WTC11 (cell line): ENCODE measurements around the gene USP21. TPM values are rescaled to one million over a fixed set of nuclear protein-coding genes. Genes with fewer than 3 reads are reported as not detected.

ENCODE experiments used
- ATAC-seq: fragments of 200-7000 bp; cut with Tn5 transposase; 2 replicates; pipeline ENCODE4 v1.10.0; 2021; ENCODE audit warnings: mild to moderate bottlenecking, moderate library complexity
- CTCF ChIA-PET: fragments of 300-600 bp; sonication (Branson Sonifier 250); formaldehyde crosslinking; loops from one replicate; lab custom pipeline; 2021; ENCODE audit warnings: antibody characterized with exemption; lab: Charles Lee
- POLR2A ChIA-PET: fragments of 350-600 bp; sonication (Branson Sonifier 250); formaldehyde crosslinking; loops from one replicate; lab custom pipeline; 2021; ENCODE audit warnings: antibody characterized with exemption; lab: Charles Lee
- DNase-seq: peaks from one replicate; pipeline ENCODE4 v3.0.0; 2021; ENCODE audit warnings: low spot score
- H3K27ac Mint-ChIP-seq: 2 replicates; pipeline ENCODE4 v1.8.0; 2021; ENCODE audit warnings: mixed read lengths
- H3K27me3 Mint-ChIP-seq: 2 replicates; pipeline ENCODE4 v1.8.0; 2021; ENCODE audit warnings: low read depth, mild to moderate bottlenecking, moderate library complexity, mixed read lengths
- H3K36me3 Mint-ChIP-seq: 2 replicates; pipeline ENCODE4 v1.8.0; 2021; ENCODE audit warnings: mixed read lengths
- H3K4me1 Mint-ChIP-seq: 2 replicates; pipeline ENCODE4 v1.8.0; 2022; ENCODE audit warnings: mixed read lengths
- H3K4me3 Mint-ChIP-seq: 2 replicates; pipeline ENCODE4 v1.8.0; 2021; ENCODE audit warnings: mild to moderate bottlenecking, moderate library complexity, mixed read lengths
- H3K9me3 Mint-ChIP-seq: 2 replicates; pipeline ENCODE4 v1.8.0; 2021; ENCODE audit warnings: mixed read lengths
- ARID4B ChIP-seq: sonication (generic); formaldehyde crosslinking; IDR thresholded peaks from 2 replicates; pipeline ENCODE4 v1.8.0; 2023; ENCODE audit warnings: missing genetic modification reagents, mild to moderate bottlenecking, borderline replicate concordance
- CDX4 ChIP-seq: fragments of 250-450 bp; sonication (Bioruptor Pico); IDR thresholded peaks from 2 replicates; pipeline ENCODE4 v1.9.0; 2021; ENCODE audit warnings: moderate library complexity, mild to moderate bottlenecking, inconsistent platforms, borderline replicate concordance
- E2F5 ChIP-seq: sonication (generic); formaldehyde crosslinking; IDR thresholded peaks from 2 replicates; pipeline ENCODE4 v1.8.1; 2022; ENCODE audit warnings: mild to moderate bottlenecking, moderate library complexity, missing genetic modification reagents
- EMX1 ChIP-seq: fragments of 250-450 bp; sonication (Bioruptor Pico); IDR thresholded peaks from 2 replicates; pipeline ENCODE4 v1.8.0; 2021; ENCODE audit warnings: mild to moderate bottlenecking
- FOXJ3 ChIP-seq: sonication (generic); formaldehyde crosslinking; IDR thresholded peaks from 2 replicates; pipeline ENCODE4 v1.9.0; 2021; ENCODE audit warnings: missing genetic modification reagents, mild to moderate bottlenecking, borderline replicate concordance
- FOXK1 ChIP-seq: sonication (generic); formaldehyde crosslinking; IDR thresholded peaks from 2 replicates; pipeline ENCODE4 v1.8.0; 2022; ENCODE audit warnings: mild to moderate bottlenecking, moderate library complexity, missing genetic modification reagents
- FOXP4 ChIP-seq: sonication (generic); formaldehyde crosslinking; IDR thresholded peaks from 2 replicates; pipeline ENCODE4 v1.8.0; 2022; ENCODE audit warnings: mild to moderate bottlenecking, missing genetic modification reagents
- MAX ChIP-seq: sonication (generic); formaldehyde crosslinking; IDR thresholded peaks from 2 replicates; pipeline ENCODE4 v1.8.0; 2022; ENCODE audit warnings: mild to moderate bottlenecking, missing genetic modification reagents
- MLX ChIP-seq: sonication (generic); formaldehyde crosslinking; IDR thresholded peaks from 2 replicates; pipeline ENCODE4 v1.8.1; 2023; ENCODE audit warnings: mild to moderate bottlenecking, missing genetic modification reagents, moderate library complexity
- PRRX2 ChIP-seq: fragments of 250-450 bp; sonication (Bioruptor Pico); IDR thresholded peaks from 2 replicates; pipeline ENCODE4 v1.8.0; 2021; ENCODE audit warnings: mild to moderate bottlenecking
- SP1 ChIP-seq: sonication (generic); formaldehyde crosslinking; conservative IDR thresholded peaks from 2 replicates; pipeline ENCODE4 v1.8.1; 2022; ENCODE audit warnings: missing genetic modification reagents
- TCF7 ChIP-seq: sonication (generic); formaldehyde crosslinking; IDR thresholded peaks from 2 replicates; pipeline ENCODE4 v1.8.0; 2022; ENCODE audit warnings: mild to moderate bottlenecking, low read depth, missing genetic modification reagents, moderate library complexity
- TEAD4 ChIP-seq: sonication (generic); formaldehyde crosslinking; IDR thresholded peaks from 2 replicates; pipeline ENCODE4 v1.8.0; 2022; ENCODE audit warnings: mild to moderate bottlenecking, missing genetic modification reagents
- ZBTB43 ChIP-seq: sonication (generic); formaldehyde crosslinking; IDR thresholded peaks from 2 replicates; pipeline ENCODE4 v1.8.1; 2023; ENCODE audit warnings: mild to moderate bottlenecking, missing genetic modification reagents
- ZNF138 ChIP-seq: sonication (generic); formaldehyde crosslinking; conservative IDR thresholded peaks from 2 replicates; pipeline ENCODE4 v1.8.1; 2022; ENCODE audit warnings: mild to moderate bottlenecking, moderate library complexity, missing genetic modification reagents
- ZNF671 ChIP-seq: fragments of 250-450 bp; sonication (Bioruptor Pico); IDR thresholded peaks from 2 replicates; pipeline ENCODE4 v1.8.0; 2021; ENCODE audit warnings: mild to moderate bottlenecking
- total RNA-seq: library from RNA; stranded (reverse); gene quantifications from 3 replicates; pipeline ENCODE4 v1.2.3, GENCODE V29; 2021
- TF ChIP-seq, protein P1 (sequence below): sonication (generic); formaldehyde crosslinking; IDR thresholded peaks from 2 replicates; pipeline ENCODE4 v1.8.1; 2023; ENCODE audit warnings: mild to moderate bottlenecking, moderate library complexity, missing genetic modification reagents
- TF ChIP-seq, protein P2 (sequence below): fragments of 250-450 bp; sonication (Bioruptor Pico); IDR thresholded peaks from 2 replicates; pipeline ENCODE4 v1.9.0; 2021; ENCODE audit warnings: mild to moderate bottlenecking
- TF ChIP-seq, protein P3 (sequence below): sonication (generic); formaldehyde crosslinking; IDR thresholded peaks from 2 replicates; pipeline ENCODE4 v1.8.0; 2023; ENCODE audit warnings: missing genetic modification reagents

Gene USP21
- total RNA-seq, 1 experiment from 2014 or later, result 30.8 TPM

GRCh38 chr1:161195171-161195570 lies 35.9 kb downstream of the USP21 start:
- no peak overlapping the region for H3K4me3 Mint-ChIP-seq
- TF ChIP-seq FOXJ3 (CRISPR knock-in tag) (no peak), MLX (CRISPR knock-in tag) (no peak), TEAD4 (CRISPR knock-in tag) (no peak), ZNF671 (CRISPR knock-in tag) (no peak), MAX (CRISPR knock-in tag) (no peak), E2F5 (CRISPR knock-in tag) (no peak), FOXK1 (no peak), SP1 (no peak), EMX1 (CRISPR knock-in tag) (no peak), ARID4B (CRISPR knock-in tag) (no peak), TCF7 (CRISPR knock-in tag) (no peak), PRRX2 (CRISPR knock-in tag) (no peak), ZBTB43 (CRISPR knock-in tag) (no peak), FOXP4 (CRISPR knock-in tag) (no peak), CDX4 (CRISPR knock-in tag) (no peak), ZNF138 (CRISPR knock-in tag) (no peak)
- TF ChIP-seq, protein P1, sequence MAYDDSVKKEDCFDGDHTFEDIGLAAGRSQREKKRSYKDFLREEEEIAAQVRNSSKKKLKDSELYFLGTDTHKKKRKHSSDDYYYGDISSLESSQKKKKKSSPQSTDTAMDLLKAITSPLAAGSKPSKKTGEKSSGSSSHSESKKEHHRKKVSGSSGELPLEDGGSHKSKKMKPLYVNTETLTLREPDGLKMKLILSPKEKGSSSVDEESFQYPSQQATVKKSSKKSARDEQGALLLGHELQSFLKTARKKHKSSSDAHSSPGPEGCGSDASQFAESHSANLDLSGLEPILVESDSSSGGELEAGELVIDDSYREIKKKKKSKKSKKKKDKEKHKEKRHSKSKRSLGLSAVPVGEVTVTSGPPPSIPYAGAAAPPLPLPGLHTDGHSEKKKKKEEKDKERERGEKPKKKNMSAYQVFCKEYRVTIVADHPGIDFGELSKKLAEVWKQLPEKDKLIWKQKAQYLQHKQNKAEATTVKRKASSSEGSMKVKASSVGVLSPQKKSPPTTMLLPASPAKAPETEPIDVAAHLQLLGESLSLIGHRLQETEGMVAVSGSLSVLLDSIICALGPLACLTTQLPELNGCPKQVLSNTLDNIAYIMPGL (CRISPR knock-in tag), result no peak
- TF ChIP-seq, protein P2, sequence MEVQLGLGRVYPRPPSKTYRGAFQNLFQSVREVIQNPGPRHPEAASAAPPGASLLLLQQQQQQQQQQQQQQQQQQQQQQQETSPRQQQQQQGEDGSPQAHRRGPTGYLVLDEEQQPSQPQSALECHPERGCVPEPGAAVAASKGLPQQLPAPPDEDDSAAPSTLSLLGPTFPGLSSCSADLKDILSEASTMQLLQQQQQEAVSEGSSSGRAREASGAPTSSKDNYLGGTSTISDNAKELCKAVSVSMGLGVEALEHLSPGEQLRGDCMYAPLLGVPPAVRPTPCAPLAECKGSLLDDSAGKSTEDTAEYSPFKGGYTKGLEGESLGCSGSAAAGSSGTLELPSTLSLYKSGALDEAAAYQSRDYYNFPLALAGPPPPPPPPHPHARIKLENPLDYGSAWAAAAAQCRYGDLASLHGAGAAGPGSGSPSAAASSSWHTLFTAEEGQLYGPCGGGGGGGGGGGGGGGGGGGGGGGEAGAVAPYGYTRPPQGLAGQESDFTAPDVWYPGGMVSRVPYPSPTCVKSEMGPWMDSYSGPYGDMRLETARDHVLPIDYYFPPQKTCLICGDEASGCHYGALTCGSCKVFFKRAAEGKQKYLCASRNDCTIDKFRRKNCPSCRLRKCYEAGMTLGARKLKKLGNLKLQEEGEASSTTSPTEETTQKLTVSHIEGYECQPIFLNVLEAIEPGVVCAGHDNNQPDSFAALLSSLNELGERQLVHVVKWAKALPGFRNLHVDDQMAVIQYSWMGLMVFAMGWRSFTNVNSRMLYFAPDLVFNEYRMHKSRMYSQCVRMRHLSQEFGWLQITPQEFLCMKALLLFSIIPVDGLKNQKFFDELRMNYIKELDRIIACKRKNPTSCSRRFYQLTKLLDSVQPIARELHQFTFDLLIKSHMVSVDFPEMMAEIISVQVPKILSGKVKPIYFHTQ (CRISPR knock-in tag), result no peak
- TF ChIP-seq, protein P3, sequence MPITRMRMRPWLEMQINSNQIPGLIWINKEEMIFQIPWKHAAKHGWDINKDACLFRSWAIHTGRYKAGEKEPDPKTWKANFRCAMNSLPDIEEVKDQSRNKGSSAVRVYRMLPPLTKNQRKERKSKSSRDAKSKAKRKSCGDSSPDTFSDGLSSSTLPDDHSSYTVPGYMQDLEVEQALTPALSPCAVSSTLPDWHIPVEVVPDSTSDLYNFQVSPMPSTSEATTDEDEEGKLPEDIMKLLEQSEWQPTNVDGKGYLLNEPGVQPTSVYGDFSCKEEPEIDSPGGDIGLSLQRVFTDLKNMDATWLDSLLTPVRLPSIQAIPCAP (CRISPR knock-in tag), result no peak

More at GRCh38 chr1:161195171-161195570, 35.9 kb downstream of the USP21 start:
- Mint-ChIP-seq H3K9me3 (no peaks in the 10 kb centered on the region), H3K4me1 (peaks cover 47% of the 10 kb centered on the region), H3K27me3 (no peaks in the 10 kb centered on the region), H3K27ac (peak overlapping the region; percentile 27; the same call in 1 of the 2 replicates), H3K36me3 (0 out of 2 replicates have a peak, but pooled peaks cover 3% of the 10 kb centered on the region)
- POLR2A ChIA-PET, result no interaction called here
- ATAC-seq (no peak), DNase-seq (no peak)
- CTCF ChIA-PET, result interaction anchor here (1.0 kb wide), 1 partner anchor 186 kb away, joined by 3 read pairs; no protein-coding TSS in a partner anchor
